Activated CD4-positive, CD25-positive, alpha-beta regulatory T cell treated with anti-CD3 and anti-CD28 coated beads, Interleukin-2, amount 50 U/mL, for 72 hours (primary cell): ENCODE results near the gene GOLGA6B.
"Not testable (repeated sequence)": the region's sequence is repeated elsewhere in the genome, so short reads cannot be mapped to it uniquely, and the experiment has no call there.

Experiments
- DNase-seq: peaks from one replicate; pipeline ENCODE4 v3.0.0; 2021

GOLGA6B gene

DNA sequence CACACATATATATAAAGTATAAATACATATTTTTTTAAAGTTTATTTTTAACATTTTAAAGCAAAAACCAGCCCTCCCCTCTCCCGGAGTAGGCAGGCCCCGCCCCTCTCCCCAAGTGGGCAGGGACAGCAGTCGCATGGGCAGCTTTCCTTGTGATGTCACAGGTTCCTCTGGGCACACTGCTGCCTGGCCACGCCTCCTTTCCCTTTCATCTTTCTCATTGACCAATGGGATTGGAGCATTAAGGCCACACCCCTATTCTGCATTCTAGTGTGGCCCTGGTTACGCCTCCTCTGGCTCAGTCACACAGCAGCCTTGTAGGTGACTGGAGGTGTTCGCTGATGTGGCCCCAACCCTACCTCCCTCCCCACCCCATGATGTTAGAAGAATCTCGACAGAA, at the start of gene GOLGA6B:
GOLGA6B (plus strand) TSS at position 301 of the 400 bp plus-strand sequence; CDS start at position 342, 41 bp downstream.
- DNase-seq, result not testable (repeated sequence)

- no peak for DNase-seq
These were observed 49.7 kb upstream of the GOLGA6B start for GRCh38 chr15:72604794-72605193.

- DNase-seq, result not testable (repeated sequence)
These were observed 46.4 kb upstream of the GOLGA6B start for GRCh38 chr15:72608084-72608483.

DNA sequence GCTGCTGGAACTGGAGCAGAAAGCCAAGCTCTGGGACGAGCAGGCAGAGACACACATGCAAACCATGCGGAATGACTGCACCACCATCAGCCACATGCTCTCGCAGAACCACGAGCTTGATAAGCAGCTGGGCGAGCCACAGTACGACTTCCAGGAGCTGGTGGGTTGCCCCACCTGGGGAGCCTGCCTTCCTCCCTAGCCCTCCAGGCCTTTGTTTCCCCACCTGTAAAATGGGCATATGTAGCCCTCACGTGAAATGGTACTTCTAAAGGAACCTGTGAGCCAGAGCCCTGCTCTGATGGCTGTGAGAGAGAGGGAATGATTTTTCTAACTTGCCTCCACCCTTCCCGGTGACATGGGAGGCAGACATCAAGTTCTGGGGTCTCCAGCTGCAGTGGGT, 44.6 kb upstream of the GOLGA6B start:
- no peak for DNase-seq

GRCh38 chr15:72612324-72612723, 42.2 kb upstream of the GOLGA6B start:
- DNase-seq, result not testable (repeated sequence)

- DNase-seq, result no peak
These were observed 39.5 kb upstream of the GOLGA6B start for GRCh38 chr15:72614810-72615532.

DNA sequence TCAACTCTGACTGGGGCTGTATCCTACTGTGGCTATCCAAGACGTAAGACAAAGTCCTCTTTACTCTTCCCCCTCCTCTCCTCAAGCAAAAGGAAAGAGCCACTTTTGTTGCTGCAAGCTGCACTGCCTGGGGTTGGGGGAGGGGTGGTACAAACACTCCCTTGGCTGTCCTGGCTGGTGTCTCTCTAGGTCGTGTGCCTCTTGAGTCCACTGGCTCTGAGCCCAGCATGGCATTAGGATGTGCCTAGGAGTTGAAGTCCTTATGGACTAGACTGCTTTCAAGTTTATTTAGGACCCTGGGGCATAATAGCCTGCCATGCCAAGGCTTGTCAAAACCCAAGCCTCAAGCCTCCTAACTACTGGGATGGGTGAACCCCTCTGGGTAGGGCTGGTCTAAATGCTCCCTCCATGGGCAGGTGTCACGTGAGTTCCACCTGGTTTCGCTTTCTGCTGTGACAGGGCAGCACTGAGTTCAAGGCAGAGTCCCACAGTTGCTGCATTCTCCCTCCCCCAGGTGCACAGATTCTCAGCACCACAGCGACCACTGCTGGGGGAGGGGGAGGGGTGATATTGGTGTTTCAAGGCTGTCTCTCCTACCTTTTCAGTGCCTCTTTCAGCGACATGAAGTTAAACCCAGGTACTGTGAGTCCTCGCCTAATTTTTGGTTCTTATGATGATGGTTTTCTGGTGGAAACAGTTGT, 38.8 kb upstream of the GOLGA6B start:
- not testable (repeated sequence) for DNase-seq

- DNase-seq, result no peak
These were observed 37.8 kb upstream of the GOLGA6B start for GRCh38 chr15:72616491-72617210.

GRCh38 chr15:72623854-72624253, 30.6 kb upstream of the GOLGA6B start:
- not testable (repeated sequence) for DNase-seq

DNA sequence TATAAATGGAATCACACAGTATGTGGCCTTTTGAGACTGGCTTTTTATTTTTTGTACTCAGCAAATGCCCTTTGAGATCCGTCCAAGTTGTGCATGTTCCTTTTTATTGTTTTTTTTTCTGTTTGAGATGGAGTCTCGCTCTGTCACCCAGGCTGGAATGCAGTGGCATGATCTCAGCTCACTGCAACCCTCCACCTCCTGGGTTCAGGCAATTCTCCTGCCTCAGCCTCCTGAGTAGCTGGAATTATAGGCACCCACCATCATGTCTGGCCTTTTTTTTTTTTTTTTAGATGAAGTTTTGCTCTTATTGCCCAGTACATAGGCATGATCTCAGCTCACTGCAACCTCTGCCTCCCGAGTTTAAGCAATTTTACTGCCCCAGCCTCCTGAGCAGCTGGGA, 28.3 kb upstream of the GOLGA6B start:
- DNase-seq, result not testable (repeated sequence)

DNA sequence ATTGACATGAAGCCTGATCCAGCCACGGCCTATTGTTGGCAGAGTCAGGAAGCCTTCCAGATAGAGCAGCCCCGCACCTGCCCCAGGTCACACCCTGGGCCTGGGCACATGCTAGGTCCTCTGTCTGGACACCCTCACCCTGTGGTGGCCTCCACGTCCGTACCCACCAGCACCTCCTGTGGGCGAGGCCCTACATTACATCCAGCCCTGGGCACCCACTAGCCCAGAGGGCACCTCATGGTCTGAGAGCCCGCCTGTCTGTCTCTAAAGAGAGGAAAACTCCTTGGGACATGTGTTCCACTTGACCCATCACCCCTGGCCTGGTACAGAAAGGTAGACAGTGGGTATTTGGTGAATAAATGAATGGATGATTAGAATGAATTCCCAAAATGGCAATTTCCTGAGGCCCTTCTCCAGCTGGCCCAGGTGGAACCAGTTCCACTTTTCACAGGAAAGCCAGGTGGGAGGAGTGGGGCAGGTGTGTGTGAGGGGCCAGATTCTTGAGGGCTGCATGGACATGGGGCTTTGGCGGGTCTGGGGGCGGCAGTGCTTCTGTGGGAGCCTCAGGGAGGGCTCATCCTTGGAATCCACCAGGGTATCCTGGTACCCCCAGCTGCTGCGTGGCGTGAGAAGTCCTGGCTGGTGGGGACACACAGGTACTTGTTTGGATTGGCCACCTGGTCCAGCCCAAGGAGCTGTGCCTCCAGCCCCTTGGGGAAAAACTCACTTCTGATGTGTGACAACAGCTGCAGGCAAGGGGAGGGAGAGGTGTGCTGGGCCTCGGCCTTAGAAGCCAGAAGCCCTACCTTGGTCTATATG, 26.0 kb upstream of the GOLGA6B start:
- DNase-seq, result not testable (repeated sequence)

GRCh38 chr15:72629068-72629570, 25.4 kb upstream of the GOLGA6B start:
- DNase-seq, result not testable (repeated sequence)

DNA sequence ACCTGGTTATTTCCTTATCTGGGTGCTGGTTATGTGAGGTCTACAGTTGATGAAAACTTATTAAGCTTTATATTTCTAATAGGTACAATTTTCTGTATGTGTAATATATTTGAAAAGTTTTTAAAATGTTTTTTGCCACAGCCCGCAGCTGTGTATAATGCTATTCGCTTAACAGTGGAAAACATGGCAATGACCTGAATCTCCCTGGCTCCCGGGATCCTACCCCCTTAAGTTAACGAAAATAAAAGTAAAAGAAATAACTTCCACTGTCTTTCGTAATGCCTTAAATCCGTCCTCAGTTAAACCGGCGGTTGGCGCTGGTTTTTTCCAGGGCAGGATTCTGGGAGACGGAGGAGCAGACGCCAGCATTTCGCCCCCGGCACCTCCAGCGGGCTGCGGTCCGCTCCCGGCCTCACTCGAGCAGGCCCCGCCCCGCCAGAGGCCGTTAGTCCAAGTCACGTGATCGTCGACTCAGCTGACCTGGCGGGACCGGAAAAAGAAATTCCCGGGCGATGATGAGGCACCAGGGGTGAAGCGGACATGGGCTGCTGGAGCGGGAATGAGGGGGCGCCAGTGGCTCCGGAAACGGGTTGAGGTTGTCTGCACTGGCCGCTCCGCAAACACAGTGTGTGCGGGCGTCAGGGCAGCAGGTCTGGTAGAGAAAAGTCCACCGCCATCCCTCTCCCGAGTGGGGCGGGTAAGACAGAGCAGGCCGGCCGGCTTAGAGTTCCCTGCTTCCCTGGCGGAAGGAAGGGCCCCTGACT, 17.8 kb upstream of the GOLGA6B start:
- DNase-seq, result peak; percentile 65

- DNase-seq, result not testable (repeated sequence)
These were observed 14.6 kb upstream of the GOLGA6B start for GRCh38 chr15:72639759-72640483.

GRCh38 chr15:72642271-72642670, 12.2 kb upstream of the GOLGA6B start:
- not testable (repeated sequence) for DNase-seq

DNA sequence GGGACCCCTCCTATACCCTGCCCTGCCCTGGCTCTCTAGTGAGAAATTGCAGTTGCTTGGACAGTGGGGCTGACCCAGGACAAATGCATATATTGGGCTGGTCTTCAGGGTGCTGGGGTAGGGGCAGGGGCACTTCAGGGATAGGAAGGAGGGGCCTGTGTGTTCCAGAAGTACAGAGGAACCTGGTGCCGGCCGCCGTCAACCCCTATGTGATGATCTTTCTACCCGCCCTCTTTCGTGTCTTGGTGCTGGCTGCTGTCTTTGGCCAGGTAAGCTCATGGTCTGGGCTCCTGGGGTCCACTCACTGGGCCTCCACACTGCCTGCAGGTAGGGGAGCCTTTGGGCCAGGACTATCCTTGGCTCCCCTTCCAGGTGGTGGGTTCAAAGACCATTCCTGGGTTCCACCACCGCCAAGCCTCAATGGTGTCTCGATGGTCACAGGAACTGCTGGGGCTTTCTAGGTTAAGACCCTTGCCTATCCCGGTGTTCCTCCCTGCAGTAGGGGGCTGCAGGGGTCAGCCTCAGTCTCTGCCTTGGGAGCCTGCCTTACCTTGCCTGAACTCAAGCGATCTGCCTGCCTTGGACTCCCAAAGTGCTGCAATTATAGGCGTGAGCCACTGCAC, 5.8 kb upstream of the GOLGA6B start:
- not testable (repeated sequence) for DNase-seq

DNA sequence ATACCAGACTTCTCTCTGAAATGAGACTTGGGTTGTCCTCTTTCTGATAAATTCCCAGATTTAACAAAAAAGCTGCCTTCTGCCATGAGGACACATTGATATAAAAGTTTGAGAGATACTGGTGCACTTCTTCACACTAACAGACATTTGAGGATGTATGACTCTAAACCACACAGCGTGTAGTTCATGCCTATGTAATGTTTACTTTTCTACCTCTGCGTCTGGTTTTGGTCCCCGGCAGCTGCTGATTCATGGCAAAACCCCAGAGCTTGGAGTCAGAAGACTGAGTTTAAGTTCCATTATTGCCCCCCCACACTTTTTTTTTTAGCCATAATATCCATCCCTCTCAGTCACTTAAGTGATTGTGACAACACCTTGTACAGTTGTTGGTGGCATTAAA, 1.5 kb downstream of the GOLGA6B start:
- DNase-seq, result not testable (repeated sequence)

- DNase-seq, result not testable (repeated sequence)
These were observed 6.6 kb downstream of the GOLGA6B start for GRCh38 chr15:72661081-72661480.

- not testable (repeated sequence) for DNase-seq
These were observed 9.4 kb downstream of the GOLGA6B start for GRCh38 chr15:72663931-72664330.

DNA sequence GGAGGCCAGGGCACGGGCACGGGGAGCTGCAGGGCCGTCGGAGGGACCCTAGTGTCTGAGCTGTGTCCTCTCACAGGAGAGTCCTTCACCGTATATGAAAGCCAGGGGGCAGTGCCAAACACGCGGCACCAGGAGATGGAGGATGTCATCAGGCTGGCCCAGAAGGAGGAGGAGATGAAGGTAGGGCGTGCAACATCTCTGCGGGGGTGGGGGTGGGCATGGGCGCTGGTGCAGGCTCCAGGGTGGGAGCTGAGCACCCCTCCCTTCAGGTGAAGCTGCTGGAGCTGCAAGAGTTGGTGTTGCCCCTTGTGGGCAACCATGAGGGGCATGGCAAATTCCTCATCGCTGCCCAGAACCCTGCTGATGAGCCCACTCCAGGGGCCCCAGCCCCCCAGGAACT, 11.2 kb downstream of the GOLGA6B start:
- not testable (repeated sequence) for DNase-seq
